Measurements from ENCODE around the gene NID1.

DNA sequence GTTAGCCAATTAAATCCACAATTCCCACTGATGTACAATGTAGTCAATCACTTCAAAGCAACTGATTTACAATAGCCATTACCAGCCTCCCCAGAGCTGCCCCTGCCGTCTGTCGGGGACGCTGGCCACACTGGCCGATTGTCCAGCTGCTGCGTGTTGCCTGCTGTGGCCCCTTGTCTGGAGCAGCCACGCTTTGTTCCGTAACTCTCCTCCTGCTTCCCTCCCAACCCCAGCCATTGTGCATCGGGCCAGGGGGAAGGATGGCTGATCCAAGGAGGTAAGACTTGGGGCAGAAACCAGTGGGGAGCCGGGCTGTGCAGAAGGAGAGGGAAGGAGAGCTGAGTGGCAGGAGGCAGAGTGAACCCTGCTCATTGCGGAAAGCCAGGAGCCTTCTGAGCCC lies 114.6 kb downstream of the NID1 start:
- TF ChIP-seq YY1 (IDR thresholded peaks at IDR 0.05; ENCODE audit: insufficient read depth, insufficient read length) (no peak), ZNF274 (IDR thresholded peaks at IDR 0.05; ENCODE audit: low read depth, low read length) (no peak), SUZ12 (IDR thresholded peaks at IDR 0.05; ENCODE audit: extremely low read depth, insufficient read depth, insufficient read length) (no peak)

Data from NT2/D1 (cell line).